Ovary (tissue), 3 donors: ENCODE results near the gene PROK2.

Source experiments
- EP300 ChIP-seq: sonication (generic); formaldehyde crosslinking; IDR thresholded peaks from one replicate; pipeline ENCODE4 v1.6.1; 2017; ENCODE audit warnings: antibody characterized with exemption
- POLR2A ChIP-seq: fragments of 450-650 bp; IDR thresholded peaks from one replicate; pipeline ENCODE4 v1.6.1; 2017; ENCODE audit warnings: antibody characterized with exemption, mild to moderate bottlenecking, moderate library complexity
- TF ChIP-seq, protein P1 (sequence below), 3 donors: fragments of 450-650 bp in 2 of 3; fragments of 200-600 bp in 1 of 3; IDR thresholded peaks; one replicate each; pipeline versions ENCODE4 v1.5.1 to v1.8.0; 2016 to 2022; ENCODE audit warnings: antibody characterized with exemption in 3 of 3, mild to moderate bottlenecking in 1 of 3
- donor health status: DM: no; HTN: no; CAD: no.

DNA sequence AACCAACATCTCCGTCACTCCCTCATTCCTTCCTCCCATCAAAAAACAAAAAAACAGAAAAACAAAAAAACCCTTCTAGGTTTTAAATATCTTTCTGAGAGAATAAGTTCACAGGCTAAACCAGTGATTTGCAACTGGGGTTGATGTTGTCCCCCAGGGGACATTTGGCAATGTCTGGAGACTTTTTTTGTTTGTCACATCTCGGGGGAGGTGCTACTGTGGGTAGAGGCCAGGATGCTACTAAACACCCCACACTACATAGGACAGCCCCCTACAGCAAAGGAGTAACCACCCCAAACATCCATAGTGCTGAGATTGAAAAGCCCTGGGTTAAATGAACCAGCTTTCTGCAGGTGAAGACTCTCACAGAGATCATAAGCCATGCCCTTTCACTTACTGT, 17.0 kb upstream of the PROK2 start:
- TF ChIP-seq POLR2A: no peak
- TF ChIP-seq, protein P1, sequence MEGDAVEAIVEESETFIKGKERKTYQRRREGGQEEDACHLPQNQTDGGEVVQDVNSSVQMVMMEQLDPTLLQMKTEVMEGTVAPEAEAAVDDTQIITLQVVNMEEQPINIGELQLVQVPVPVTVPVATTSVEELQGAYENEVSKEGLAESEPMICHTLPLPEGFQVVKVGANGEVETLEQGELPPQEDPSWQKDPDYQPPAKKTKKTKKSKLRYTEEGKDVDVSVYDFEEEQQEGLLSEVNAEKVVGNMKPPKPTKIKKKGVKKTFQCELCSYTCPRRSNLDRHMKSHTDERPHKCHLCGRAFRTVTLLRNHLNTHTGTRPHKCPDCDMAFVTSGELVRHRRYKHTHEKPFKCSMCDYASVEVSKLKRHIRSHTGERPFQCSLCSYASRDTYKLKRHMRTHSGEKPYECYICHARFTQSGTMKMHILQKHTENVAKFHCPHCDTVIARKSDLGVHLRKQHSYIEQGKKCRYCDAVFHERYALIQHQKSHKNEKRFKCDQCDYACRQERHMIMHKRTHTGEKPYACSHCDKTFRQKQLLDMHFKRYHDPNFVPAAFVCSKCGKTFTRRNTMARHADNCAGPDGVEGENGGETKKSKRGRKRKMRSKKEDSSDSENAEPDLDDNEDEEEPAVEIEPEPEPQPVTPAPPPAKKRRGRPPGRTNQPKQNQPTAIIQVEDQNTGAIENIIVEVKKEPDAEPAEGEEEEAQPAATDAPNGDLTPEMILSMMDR (IDR thresholded peaks at IDR 0.05): no peak
- no peak for TF ChIP-seq EP300
